ENCODE results near the gene CCDC57.

DNA sequence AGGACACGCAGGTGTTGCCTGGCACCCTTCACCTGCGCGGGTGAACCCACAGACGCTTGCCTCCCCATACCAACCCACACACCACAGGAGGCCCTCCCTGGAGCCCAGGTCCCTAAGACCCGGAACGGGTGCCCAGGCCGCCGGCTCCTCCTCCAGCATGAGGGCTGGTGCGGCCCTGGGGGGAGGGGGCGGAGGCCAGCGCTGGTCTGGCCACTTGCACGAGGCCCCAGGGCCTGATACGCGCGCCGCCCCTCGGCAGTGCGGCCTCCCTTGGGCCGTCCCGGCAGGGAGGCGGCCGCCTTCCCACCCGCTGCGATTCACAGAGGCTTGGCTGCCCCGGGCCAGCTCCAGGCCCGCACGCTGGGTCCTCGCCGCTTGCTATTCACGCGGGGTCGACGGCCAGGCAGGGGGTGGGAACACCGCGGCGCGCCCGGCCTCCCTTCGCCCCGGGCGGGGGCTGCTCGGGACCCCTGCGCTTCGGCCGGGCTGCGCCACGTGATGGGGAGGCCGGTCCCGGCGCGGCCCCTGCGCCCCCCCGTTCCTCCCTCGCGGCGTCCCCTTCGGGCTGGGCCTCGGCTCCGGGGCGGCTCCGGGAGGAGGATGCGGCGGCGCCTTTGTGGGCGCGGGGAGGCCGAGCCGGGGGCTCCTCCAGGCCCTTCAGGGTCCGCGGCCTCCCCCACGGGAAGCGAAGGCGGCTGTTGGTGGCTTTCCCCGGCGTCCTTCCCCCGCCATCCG lies 115.3 kb downstream of the CCDC57 start:
- TF ChIP-seq, protein P1, sequence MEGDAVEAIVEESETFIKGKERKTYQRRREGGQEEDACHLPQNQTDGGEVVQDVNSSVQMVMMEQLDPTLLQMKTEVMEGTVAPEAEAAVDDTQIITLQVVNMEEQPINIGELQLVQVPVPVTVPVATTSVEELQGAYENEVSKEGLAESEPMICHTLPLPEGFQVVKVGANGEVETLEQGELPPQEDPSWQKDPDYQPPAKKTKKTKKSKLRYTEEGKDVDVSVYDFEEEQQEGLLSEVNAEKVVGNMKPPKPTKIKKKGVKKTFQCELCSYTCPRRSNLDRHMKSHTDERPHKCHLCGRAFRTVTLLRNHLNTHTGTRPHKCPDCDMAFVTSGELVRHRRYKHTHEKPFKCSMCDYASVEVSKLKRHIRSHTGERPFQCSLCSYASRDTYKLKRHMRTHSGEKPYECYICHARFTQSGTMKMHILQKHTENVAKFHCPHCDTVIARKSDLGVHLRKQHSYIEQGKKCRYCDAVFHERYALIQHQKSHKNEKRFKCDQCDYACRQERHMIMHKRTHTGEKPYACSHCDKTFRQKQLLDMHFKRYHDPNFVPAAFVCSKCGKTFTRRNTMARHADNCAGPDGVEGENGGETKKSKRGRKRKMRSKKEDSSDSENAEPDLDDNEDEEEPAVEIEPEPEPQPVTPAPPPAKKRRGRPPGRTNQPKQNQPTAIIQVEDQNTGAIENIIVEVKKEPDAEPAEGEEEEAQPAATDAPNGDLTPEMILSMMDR (IDR thresholded peaks at IDR 0.05): no peak
- TF ChIP-seq POLR2AphosphoS5 (IDR thresholded peaks at IDR 0.05): no peak
- TF ChIP-seq POLR2A (IDR thresholded peaks at IDR 0.05): peak; percentile 30
